ENCODE results near the gene SLC16A1.
A peak's percentile ranks its signal among the peaks of the same experiment; 100 is the strongest.
"Not testable (repeated sequence)": the region's sequence is repeated elsewhere in the genome, so short reads cannot be mapped to it uniquely, and the experiment has no call there.

Gene SLC16A1

GRCh38 chr1:112923959-112924349 is 32.0 kb downstream of the SLC16A1 start:
- DNase-seq (ENCODE audit: low read depth in 2 of 2), result no peak

GRCh38 chr1:112923234-112923958 is 32.6 kb downstream of the SLC16A1 start:
- no peak for DNase-seq (ENCODE audit: low read depth in 2 of 2)

DNA sequence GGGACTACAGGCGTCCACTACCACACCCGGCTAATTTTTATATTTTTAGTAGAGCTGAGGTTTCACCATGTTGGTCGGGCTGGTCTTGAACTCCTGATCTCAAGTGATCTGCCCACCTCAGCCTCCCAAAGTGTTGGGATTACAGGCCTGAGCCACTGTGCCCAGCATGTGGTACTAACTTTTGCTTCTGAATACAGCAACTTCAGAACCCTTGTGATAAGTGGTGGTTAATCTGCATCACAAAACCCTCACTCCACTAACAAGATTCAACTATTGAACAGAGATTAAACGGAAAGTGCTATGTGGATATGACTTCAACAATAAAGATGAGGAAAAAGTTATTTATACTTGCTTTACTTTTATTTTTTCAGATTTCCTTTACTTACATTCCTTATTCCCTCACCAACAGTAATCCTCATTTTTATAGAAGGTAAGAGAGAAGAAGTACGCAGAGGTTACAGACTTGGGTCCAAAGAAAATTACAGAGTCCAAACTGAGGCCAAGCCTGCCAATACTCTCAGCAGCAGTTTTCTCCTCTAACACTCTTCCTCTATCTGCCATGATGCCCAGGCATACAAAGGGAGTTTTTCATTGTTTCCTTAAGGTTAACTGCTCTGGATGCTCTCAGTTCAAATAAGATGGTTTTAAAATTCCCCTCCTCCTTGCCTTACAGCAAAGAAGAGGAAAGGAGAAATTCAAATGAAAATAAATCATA is 44.3 kb downstream of the SLC16A1 start:
- no peak for DNase-seq (ENCODE audit: low read depth in 2 of 2)

- DNase-seq (ENCODE audit: low read depth in 2 of 2), result no peak
Observed at GRCh38 chr1:112909847-112910246, 46.1 kb downstream of the SLC16A1 start.

DNA sequence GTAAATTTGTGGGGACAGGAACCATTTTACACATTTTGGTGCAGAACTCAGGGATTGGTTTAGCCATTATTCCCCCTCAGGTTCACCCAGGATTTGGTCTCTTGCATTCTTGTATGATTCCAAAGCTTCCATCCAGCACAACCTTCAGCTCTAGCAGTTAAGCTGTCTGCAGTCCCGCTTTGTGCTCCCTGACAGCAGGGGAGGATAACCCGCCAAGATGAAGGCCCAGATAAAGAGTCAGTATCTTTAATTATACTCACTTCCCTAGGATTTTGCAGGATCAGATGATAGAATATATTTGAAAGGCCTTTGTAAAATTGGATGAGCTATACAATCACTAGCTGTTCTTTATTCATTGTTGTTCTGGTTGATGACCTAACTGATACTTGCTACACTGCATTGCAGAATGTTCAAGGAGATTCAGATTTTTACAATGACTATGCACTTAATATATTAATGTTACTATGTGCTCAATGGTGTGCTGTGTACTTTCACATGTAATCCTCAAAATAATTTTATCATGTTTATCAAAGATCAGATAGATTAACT is 49.8 kb downstream of the SLC16A1 start:
- no peak for DNase-seq (ENCODE audit: low read depth in 2 of 2)

GRCh38 chr1:112905395-112906149 is 50.4 kb downstream of the SLC16A1 start:
- DNase-seq (ENCODE audit: low read depth in 2 of 2), result no peak

DNA sequence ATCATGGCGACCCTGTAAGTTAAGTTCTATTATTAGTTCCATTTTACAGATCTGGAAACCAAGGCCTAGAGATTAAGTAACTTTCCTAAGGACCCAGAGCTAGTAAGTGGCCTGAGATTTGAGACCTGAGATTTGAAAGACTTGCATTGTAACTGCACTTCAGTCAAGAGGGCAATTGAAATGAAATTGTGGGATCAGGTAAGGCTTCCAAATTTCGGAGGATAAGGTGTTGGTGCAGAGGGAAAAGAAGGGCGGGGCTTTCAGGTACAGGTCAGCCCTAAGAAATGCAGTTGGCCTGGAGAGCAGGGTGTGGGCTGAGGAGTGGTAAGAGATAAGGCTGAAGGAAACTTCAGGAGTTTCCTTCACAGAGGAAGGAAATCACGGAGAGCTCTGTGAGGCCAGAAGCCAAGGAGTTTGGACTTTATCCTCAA is 51.1 kb downstream of the SLC16A1 start:
- DNase-seq (ENCODE audit: low read depth in 2 of 2), result no peak

DNA sequence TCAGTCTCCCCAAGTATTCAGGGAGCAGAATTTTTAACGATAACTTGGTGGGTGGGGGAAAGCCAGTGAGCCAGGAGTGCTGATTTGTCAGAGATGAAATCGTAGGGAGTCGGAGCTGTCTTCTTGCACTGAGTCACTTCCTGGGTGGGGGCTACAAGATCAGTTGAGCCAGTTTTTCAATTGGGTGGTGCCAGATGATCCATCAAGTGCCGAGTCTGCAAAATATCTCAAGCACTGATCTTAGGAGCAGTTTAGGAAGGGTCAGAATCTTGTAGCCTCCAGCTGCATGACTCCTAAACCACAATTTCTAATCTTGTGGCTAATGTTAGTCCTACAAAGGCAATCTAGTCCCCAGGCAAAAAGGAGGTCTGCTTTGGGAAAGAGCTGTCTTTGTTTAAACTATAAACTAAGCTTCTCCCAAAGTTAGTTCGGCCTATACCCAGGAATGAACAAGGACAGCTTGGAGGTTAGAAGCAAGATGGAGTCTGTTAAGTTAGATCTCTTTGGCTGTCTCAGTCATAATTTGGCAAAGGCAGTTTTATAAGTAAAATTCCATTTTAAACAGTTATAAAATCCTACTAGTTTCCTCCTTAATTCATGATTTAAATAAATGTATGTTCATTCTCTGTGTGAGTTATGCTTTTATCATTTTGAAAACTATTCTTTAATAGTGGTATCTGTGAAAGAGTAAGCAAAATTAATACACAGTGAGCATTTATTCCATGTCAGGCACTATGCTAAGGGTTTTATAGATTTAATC is 51.7 kb downstream of the SLC16A1 start:
- peak in 1 of 2 experiments; percentile 23 for DNase-seq (ENCODE audit: low read depth in 2 of 2)

DNA sequence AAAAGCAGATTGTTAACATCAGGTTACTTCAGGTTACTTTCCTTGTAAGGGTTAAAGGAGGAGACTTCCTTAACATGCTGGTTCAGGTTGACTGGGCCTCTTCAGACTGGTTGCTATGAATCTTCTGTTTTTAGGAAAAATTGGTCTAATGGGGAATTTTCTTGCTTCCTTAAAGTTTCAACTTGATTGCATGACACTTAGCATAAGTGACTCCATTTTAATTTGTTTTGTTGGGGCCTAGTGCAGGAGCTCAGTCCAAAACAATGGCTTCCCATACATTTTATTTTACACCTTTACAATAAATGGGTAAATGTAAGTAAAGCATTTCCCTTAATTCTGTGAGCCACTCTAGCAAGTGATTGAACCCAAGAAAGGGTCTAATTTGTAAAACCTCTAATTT is 53.8 kb downstream of the SLC16A1 start:
- no peak for DNase-seq (ENCODE audit: low read depth in 2 of 2)

DNA sequence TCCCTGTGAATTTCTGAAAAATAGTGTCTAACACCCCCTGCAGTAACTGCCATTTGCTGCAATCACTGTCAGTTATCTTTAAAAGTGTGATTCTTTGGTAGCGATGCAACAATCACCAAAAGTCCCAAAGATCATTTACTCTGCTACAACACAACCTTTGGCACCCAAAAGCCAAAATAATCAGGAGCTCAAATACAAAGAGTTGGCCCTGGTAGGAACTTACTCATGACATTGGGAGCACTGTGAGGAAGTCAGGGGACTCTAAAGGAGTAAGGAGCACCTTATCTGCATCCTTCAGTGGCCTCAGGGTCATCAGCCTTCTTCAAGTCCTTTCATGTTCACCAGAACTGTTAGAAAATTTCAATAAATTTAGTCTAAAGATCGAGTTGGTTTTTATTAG is 54.6 kb downstream of the SLC16A1 start:
- no peak for DNase-seq (ENCODE audit: low read depth in 2 of 2)

GRCh38 chr1:112896783-112897182 is 59.2 kb downstream of the SLC16A1 start:
- DNase-seq (ENCODE audit: low read depth in 2 of 2), result no peak

DNA sequence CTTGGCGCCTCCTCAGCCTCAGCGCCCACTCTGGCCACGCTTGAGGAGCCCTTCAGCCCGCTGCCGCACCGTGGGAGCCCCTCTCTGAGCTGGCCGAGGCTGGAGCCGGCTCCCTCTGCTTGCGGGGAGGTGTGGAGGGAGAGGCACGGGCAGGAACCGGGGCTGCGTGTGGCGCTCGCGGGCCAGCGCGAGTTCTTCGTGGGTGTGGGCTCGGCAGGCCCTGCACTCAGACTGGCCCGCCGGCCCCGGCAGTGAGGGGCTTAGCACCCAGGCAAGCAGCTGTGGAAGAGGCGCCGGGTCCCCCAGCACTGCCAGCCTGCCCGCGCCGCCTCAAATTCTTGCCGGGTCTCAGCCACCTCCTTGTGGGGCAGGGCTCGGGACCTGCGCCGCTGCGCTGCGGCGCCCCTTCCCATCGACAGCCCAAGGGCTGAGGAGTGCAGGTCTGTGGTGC is 61.4 kb downstream of the SLC16A1 start:
- DNase-seq (ENCODE audit: low read depth in 2 of 2), result no peak

- no peak for DNase-seq (ENCODE audit: low read depth in 2 of 2)
Observed at GRCh38 chr1:112894010-112894292, 62.0 kb downstream of the SLC16A1 start.

- no peak for DNase-seq (ENCODE audit: low read depth in 2 of 2)
Observed at GRCh38 chr1:112893288-112894009, 62.5 kb downstream of the SLC16A1 start.

DNA sequence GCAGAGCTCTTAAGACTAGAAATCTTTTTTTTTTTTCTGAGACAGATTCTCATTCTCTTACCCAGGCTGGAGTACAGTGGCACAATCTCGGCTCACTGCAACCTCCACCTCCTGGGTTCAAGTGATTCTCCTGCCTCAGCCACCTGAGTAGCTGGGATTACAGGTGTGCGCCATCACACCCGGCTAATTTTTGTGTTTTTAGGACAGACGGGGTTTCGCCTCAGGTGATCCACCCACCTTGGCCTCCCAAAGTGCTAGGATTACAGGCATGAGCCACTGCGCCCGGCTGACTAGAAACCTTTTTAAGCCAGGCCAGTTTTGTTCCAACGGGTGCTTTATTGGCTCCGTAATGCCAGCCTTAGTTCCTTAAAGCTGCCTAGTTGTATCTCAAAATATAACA is 66.1 kb downstream of the SLC16A1 start:
- DNase-seq (ENCODE audit: low read depth in 2 of 2), result not testable (repeated sequence)

GRCh38 chr1:112889052-112889768 is 66.8 kb downstream of the SLC16A1 start:
- no peak for DNase-seq (ENCODE audit: low read depth in 2 of 2)

- DNase-seq (ENCODE audit: low read depth in 2 of 2), result no peak
Observed at GRCh38 chr1:112888630-112889029, 67.4 kb downstream of the SLC16A1 start.

DNA sequence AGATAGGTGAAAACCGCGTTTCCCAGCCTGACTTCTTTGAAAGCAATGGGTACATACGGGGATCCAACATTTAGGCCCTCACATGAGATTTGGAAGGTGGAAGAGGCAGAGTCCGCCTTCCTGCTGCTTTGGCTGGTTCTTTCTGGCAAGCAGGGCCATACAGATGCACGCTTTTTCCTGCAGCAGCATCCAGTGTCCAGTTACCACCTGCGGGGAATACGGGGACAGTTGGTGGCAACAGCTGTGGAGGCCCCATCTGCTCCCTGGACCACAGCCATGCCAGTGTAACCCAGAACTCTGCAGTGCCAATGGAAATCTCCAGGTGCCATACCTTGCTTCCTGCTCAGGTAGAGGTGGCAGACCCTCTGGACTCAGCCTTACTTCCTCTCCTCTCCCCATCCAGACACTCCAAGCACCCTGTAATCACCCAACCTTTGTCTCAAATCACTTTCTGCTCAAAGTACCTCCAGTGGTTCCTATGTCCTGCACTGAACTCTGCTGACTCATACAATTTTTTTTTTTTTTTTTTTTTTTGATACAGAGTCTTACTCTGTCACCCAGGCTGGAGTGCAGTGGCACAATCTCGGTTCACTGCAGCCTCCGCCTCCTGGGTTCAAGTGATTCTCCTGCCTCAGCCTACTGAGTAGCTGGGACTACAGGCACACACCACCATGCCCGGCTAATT is 68.3 kb downstream of the SLC16A1 start:
- DNase-seq (ENCODE audit: low read depth in 2 of 2), result no peak

GRCh38 chr1:112884996-112885395 is 71.0 kb downstream of the SLC16A1 start:
- not testable (repeated sequence) for DNase-seq (ENCODE audit: low read depth in 2 of 2)

DNA sequence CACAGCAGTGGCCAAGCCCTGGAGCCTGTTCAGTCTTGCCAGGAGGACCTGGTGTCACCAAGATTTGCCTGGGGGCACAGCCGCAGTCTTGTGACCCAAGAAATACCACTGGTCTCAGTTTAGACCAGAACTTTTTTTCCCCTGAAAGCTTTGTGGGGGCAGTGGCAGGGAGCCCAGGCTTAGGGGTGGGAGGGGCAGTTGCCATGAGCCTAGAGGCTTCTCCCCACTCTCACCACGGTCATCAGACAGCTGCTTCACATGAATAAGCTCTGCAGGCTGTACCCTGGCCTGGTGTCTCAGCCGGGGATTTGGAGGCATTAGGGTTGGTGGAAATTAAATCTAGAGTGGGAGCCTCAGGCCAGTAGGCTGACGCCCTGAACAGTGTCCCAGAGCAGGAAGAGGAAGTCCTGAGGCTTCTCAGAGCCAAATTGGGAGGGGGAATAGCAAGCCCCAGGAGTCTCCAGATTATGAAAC is 73.7 kb downstream of the SLC16A1 start:
- no peak for DNase-seq (ENCODE audit: low read depth in 2 of 2)

All from fibroblast of skin of left biceps (primary cell).